Aorta (tissue), 5 donors: ENCODE data around the gene VIPR2. TPM values are rescaled to one million over a fixed set of nuclear protein-coding genes. Genes with fewer than 3 reads are reported as not detected.

Experiments used
- ATAC-seq: fragments of 200-7000 bp; cut with Tn5 transposase; one replicate; pipeline ENCODE4 v1.9.1; 2022; ENCODE audit warnings: moderate library complexity; ENCODE audit not compliant: low FRiP score
- DNase-seq, 2 donors: peaks; one replicate each; pipeline ENCODE4 v3.0.0-alpha.2; 2020
- H3K27ac ChIP-seq, 2 donors: one replicate each; pipeline ENCODE4 v1.5.1; 2013; ENCODE audit warnings: low read length in 2 of 2, mild to moderate bottlenecking in 2 of 2, moderate library complexity in 2 of 2, control low read depth in 1 of 2, inconsistent platforms in 1 of 2, low read depth in 1 of 2
- H3K27me3 ChIP-seq, 2 donors: one replicate each; pipeline ENCODE4 v1.6.1; 2013; ENCODE audit warnings: control low read depth in 1 of 2, low read length in 1 of 2, mild to moderate bottlenecking in 1 of 2, moderate library complexity in 1 of 2; ENCODE audit not compliant: insufficient read depth in 2 of 2, control insufficient read depth in 1 of 2
- H3K36me3 ChIP-seq, 2 donors: one replicate each; pipeline ENCODE4 v1.6.1; 2013; ENCODE audit warnings: control low read depth in 1 of 2, low read length in 1 of 2, mild to moderate bottlenecking in 1 of 2; ENCODE audit not compliant: insufficient read depth in 2 of 2, control insufficient read depth in 1 of 2
- H3K4me1 ChIP-seq, 2 donors: one replicate each; pipeline ENCODE4 v1.6.1; 2013; ENCODE audit warnings: low read length in 2 of 2, control low read depth in 1 of 2, mild to moderate bottlenecking in 1 of 2, moderate library complexity in 1 of 2; ENCODE audit not compliant: insufficient read depth in 2 of 2, control insufficient read depth in 1 of 2
- H3K4me3 ChIP-seq, 2 donors: one replicate each; pipeline ENCODE4 v1.5.1; 2013; ENCODE audit warnings: low read length in 2 of 2, control low read depth in 1 of 2, mild to moderate bottlenecking in 1 of 2
- H3K9me3 ChIP-seq: one replicate; pipeline ENCODE4 v1.6.1; 2013; ENCODE audit warnings: mild to moderate bottlenecking, low read length; ENCODE audit not compliant: control insufficient read depth
- WGBS, 2 donors: extraction: QIAGEN DNeasy Blood & Tissue Kit; methylation state at CpG; one replicate each; pipeline ENCODE4 v1.1.7; 2013; 5-methylcytosine and 5-hydroxymethylcytosine counted together
- intact Hi-C, 2 donors: fragments of 100-400 bp; cut with DNase I; formaldehyde crosslinking; loops; one replicate each; pipeline versions ENCODE4 v1.14.2 to v1.15.0; 2022
- polyA plus RNA-seq, 2 donors: library from polyadenylated mRNA; stranded (reverse); fragments of 200-250 nt; gene quantifications; one replicate each; pipeline ENCODE4 v1.2.3, GENCODE V29; 2013
- total RNA-seq, 2 donors: library from RNA; stranded (reverse); fragmentation: NEBNext Ultra II Directional; extraction: Animal tissue kit (Norgen Biotek cat#: 25700); gene quantifications; one replicate each; pipeline ENCODE4 v1.2.1, GENCODE V29; 2021
- donor health status: healthy with polysubstance abuse.
- donor health status: Bipolar disorder and iron deficiency.
- donor health status: DM: no; HTN: no; CAD: no.
- donor health status: DM: no; HTN: no; CAD: no.
- donor health status: DM: yes; HTN: yes; CAD: no.

Gene VIPR2
- total and polyA plus RNA-seq, 4 donors = 3.3 to 14.1 (median 11.5) TPM

DNA sequence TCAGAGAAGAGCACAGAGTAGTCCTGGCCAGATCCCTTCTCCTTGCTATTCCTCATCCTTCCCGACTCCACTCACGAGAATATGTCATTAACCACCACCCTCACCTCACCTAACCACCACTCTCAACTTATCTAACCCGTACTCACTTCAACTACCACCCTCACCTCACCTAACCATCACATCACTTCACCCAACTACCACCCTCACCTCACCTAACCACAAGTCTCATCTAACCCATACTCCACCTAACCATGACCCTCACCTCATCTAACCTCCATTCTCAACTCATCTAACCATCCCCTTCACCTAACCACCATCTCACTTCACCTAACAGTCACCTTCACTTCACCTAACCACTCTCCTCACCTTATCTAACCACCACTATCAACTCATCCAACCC, 85.0 kb downstream of the VIPR2 start:
- Histone ChIP-seq H3K4me1 (no peaks in the 10 kb centered on the region), H3K36me3 (peaks cover 0 to 1% of the 10 kb centered on the region in 2 donors), H3K27ac (no peak overlapping the region), H3K27me3 (no peaks in the 10 kb centered on the region), H3K9me3 (no peaks in the 10 kb centered on the region), H3K4me3 (no peak overlapping the region)
- WGBS, 2 donors = 96 to 100% methylated on average over 2 to 3 of the region's 3 CpGs
- DNase-seq (no peak), ATAC-seq (no peak)
- intact Hi-C loops = no loop called here

GRCh38 chr7:159057647-159058046, 87.0 kb downstream of the VIPR2 start:
- no peak overlapping the region for H3K27ac ChIP-seq
- DNase-seq = no peak

DNA sequence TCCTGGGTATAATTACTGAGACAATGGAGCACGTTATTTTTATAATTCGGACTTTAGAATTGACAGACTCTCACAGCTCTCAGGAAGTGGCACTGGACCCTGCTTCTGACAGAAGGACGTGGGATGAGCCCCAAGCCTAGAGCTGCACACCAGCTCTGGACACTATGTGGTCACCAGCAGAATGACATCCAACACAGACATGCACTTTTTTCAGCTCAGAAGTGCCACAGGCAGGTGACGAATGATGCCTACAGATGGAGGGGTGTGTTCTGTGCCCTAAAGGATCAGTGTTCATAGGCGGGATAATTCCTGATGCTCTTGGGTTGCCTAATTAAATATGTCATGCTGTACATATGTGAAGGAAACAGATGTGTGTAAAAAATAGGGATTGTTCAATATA, 87.9 kb downstream of the VIPR2 start:
- Histone ChIP-seq H3K4me3 (no peak overlapping the region), H3K27ac (no peak overlapping the region), H3K9me3 (no peaks in the 10 kb centered on the region), H3K36me3 (peaks cover 0 to 1% of the 10 kb centered on the region in 2 donors), H3K4me1 (no peaks in the 10 kb centered on the region), H3K27me3 (no peaks in the 10 kb centered on the region)
- intact Hi-C loops = no loop called here
- no peak for DNase-seq
- ATAC-seq = no peak
- WGBS, 2 donors = 85 to 88% methylated on average over 5 of the region's 5 CpGs

More at GRCh38 chr7:159057647-159058046, 87.0 kb downstream of the VIPR2 start:
- Histone ChIP-seq H3K9me3 (no peaks in the 10 kb centered on the region), H3K4me3 (no peak overlapping the region), H3K27me3 (no peaks in the 10 kb centered on the region), H3K4me1 (no peaks in the 10 kb centered on the region), H3K36me3 (peaks cover 0 to 1% of the 10 kb centered on the region in 2 donors)
- intact Hi-C loops = no loop called here
- no peak for ATAC-seq
- WGBS, 2 donors = 97% methylated on average over 4 of the region's 4 CpGs

DNA sequence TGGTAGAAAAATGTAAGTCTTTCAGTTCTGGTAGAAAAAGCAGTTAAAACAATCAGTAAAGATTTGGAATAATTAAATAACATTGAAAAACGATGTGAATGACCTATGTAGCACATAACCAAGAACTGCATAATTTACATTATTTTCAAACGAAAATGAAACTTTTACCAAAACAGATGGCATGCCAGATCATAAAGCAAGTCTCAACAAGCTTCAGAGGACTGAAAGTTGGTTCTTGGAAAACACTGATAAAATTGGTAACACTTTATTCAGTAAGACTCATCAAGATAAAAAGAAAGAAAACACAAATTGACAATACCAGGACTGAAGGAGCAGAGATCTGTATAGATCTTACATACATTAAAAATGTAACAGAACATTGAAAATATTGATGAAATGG, 92.8 kb downstream of the VIPR2 start:
- Histone ChIP-seq H3K27ac (no peak overlapping the region), H3K27me3 (no peaks in the 10 kb centered on the region), H3K36me3 (no peaks in the 10 kb centered on the region), H3K4me3 (no peak overlapping the region), H3K4me1 (no peaks in the 10 kb centered on the region), H3K9me3 (no peaks in the 10 kb centered on the region)
- WGBS, 2 donors = 68 to 77% methylated on average over 2 of the region's 2 CpGs
- ATAC-seq (no peak), DNase-seq (no peak)
- intact Hi-C loops = no loop called here

DNA sequence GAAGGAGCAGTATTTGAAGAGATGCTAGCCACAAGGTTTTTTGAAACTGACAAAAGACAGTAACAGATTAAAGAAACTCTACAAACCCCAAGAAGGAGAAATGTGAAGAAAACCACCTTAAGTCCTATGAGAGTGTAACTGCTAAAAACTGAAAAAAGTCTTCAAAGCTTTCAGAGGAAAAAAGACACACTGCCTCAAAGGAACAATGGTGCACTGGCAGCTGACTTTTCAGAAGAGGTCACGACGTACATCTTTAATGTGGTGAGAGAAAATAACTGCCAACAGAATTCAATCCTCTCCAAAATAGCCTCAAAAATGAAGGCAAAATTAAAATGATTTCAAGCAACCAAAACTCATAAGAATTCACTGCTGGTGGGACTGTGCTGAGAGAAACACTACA, 94.0 kb downstream of the VIPR2 start:
- Histone ChIP-seq H3K27ac (no peak overlapping the region), H3K4me3 (no peak overlapping the region), H3K27me3 (no peaks in the 10 kb centered on the region), H3K4me1 (no peaks in the 10 kb centered on the region), H3K9me3 (no peaks in the 10 kb centered on the region), H3K36me3 (no peaks in the 10 kb centered on the region)
- DNase-seq (no peak), ATAC-seq (no peak)
- intact Hi-C loops = no loop called here
- 95 to 97% methylated on average over 2 of the region's 2 CpGs for WGBS, 2 donors

- 92 to 94% methylated on average over 15 of the region's 15 CpGs for WGBS, 2 donors
- intact Hi-C loops = no loop called here
Observed at GRCh38 chr7:159049266-159050025, 95.2 kb downstream of the VIPR2 start.

DNA sequence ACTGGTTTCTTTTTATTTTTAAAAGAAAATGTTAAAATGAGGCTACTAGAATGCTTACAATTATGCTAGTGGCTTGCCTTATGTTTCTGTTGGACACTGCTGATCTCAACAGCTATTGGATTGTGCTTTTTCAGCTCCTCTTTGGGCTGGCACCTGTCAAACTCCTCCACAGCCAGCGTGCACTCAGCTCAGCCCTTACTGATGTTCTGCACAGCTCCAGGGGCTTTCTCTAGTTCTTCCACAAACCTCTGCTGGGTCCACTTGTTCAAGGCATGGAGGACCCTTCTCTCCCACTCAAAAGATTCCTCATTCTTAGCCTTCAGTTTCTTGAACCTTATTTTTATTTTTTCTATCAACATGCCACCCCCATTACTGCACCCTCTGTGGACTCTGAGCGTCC, 96.0 kb downstream of the VIPR2 start:
- no peak for ATAC-seq
- no peak overlapping the region for H3K27ac ChIP-seq
- no peaks in the 10 kb centered on the region for H3K9me3 ChIP-seq
- intact Hi-C loops = no loop called here
- WGBS, 2 donors = 65 to 69% methylated on average over 2 of the region's 2 CpGs
- no peak overlapping the region for H3K4me3 ChIP-seq
- H3K4me1 ChIP-seq = no peaks in the 10 kb centered on the region
- no peaks in the 10 kb centered on the region for H3K36me3 ChIP-seq
- H3K27me3 ChIP-seq = no peaks in the 10 kb centered on the region
- no peak for DNase-seq

More at GRCh38 chr7:159049266-159050025, 95.2 kb downstream of the VIPR2 start:
- ATAC-seq (no peak), DNase-seq (no peak)
- Histone ChIP-seq H3K27me3 (no peaks in the 10 kb centered on the region), H3K4me1 (no peaks in the 10 kb centered on the region), H3K4me3 (no peak overlapping the region), H3K27ac (no peak overlapping the region), H3K36me3 (no peaks in the 10 kb centered on the region), H3K9me3 (no peaks in the 10 kb centered on the region)

DNA sequence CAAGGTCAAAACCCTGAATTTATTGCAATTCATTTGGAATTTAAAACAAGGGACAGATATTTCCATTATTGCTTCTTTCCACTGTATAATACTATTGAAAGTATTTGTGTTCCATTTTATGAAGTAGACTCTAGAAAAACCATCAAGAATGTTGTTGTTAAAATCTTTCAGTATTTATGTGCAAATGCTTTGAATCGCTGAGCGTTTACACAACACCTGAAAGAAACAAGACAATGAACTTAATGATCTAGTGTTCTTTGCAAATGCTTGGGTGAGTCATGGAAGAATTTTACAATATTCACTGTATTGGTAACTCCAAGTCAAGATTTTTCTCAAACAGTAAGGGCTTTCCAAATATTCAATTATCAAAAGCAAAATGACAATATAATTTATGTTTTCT, 97.1 kb downstream of the VIPR2 start:
- Histone ChIP-seq H3K36me3 (no peaks in the 10 kb centered on the region), H3K27ac (no peak overlapping the region), H3K4me1 (no peaks in the 10 kb centered on the region), H3K9me3 (no peaks in the 10 kb centered on the region), H3K27me3 (no peaks in the 10 kb centered on the region), H3K4me3 (no peak overlapping the region)
- DNase-seq (no peak), ATAC-seq (no peak)
- intact Hi-C loops = no loop called here
- WGBS, 2 donors = 94% methylated on average over 2 of the region's 2 CpGs

DNA sequence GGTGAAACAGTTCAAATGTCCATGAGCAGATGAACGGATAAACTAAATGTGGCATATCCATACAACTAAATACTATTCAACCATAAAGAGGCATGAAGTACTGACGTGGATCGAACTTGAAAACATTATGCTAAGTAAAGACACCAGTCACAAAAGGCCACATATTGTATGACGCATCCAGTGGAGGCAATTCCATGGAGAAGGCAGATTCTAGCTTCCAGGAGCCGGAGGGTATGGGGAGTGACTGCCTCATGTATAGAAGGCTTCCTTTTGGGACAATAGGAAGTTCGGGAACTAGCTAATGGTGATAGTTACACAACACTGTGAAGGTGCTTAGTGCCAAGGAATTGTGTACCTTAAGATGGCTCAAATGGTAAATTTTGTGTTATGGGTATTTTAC, 98.4 kb downstream of the VIPR2 start:
- H3K9me3 ChIP-seq = no peaks in the 10 kb centered on the region

More for the DNA sequence above, 98.4 kb downstream of the VIPR2 start:
- DNase-seq (no peak), ATAC-seq (no peak)
- no peaks in the 10 kb centered on the region for H3K4me1 ChIP-seq
- no peaks in the 10 kb centered on the region for H3K27me3 ChIP-seq
- no peaks in the 10 kb centered on the region for H3K36me3 ChIP-seq
- intact Hi-C loops = no loop called here
- no peak overlapping the region for H3K4me3 ChIP-seq
- H3K27ac ChIP-seq = no peak overlapping the region
- 97 to 99% methylated on average over 6 of the region's 6 CpGs for WGBS, 2 donors
